Measurements from ENCODE around the gene NDST3.
"Not testable (repeated sequence)": the region's sequence is repeated elsewhere in the genome, so short reads cannot be mapped to it uniquely, and the experiment has no call there.

Gene NDST3

GRCh38 chr4:118289794-118290193 lies 255.5 kb downstream of the NDST3 start:
- no peaks in the 10 kb centered on the region for H3K36me3 ChIP-seq (ENCODE audit: control insufficient read depth, low read length)
- TF ChIP-seq CTCF (IDR thresholded peaks at IDR 0.05; ENCODE audit: low read depth, low read length, poor library complexity, severe bottlenecking): no peak
- TF ChIP-seq EZH2phosphoT487 (IDR thresholded peaks at IDR 0.05; ENCODE audit: borderline replicate concordance, low read length): no peak
- H3K4me3 ChIP-seq (ENCODE audit: low read length): no peak overlapping the region
- H4K20me1 ChIP-seq (ENCODE audit: control insufficient read depth, insufficient read depth, low read depth, low read length): no peaks in the 10 kb centered on the region
- H3K79me2 ChIP-seq (ENCODE audit: control insufficient read depth, low read length): no peaks in the 10 kb centered on the region
- H3K27me3 ChIP-seq (ENCODE audit: control insufficient read depth, low read length): peaks cover 9% of the 10 kb centered on the region; the same call in 1 of the 2 replicates
- no peak overlapping the region for H3K27ac ChIP-seq (ENCODE audit: low read depth, low read length)
- H3K9me3 ChIP-seq (ENCODE audit: control insufficient read depth, insufficient read depth, low read length): no peaks in the 10 kb centered on the region
- peaks cover 4% of the 10 kb centered on the region; the same call in 1 of the 2 replicates for H3F3A ChIP-seq (ENCODE audit: control insufficient read depth, insufficient read depth)
- H3K4me2 ChIP-seq (ENCODE audit: low read length): no peak overlapping the region
- no peaks in the 10 kb centered on the region for H3K9me2 ChIP-seq (replicated peaks; ENCODE audit: control insufficient read depth, low read length)
- H3K4me1 ChIP-seq (ENCODE audit: control insufficient read depth, low read length): no peaks in the 10 kb centered on the region

GRCh38 chr4:118290951-118291350 lies 256.7 kb downstream of the NDST3 start:
- Histone ChIP-seq H3F3A (ENCODE audit: control insufficient read depth, insufficient read depth) (no peaks in the 10 kb centered on the region), H3K4me2 (ENCODE audit: low read length) (no peak overlapping the region), H4K20me1 (ENCODE audit: control insufficient read depth, insufficient read depth, low read depth, low read length) (no peaks in the 10 kb centered on the region), H3K27me3 (ENCODE audit: control insufficient read depth, low read length) (peaks cover 14% of the 10 kb centered on the region; the same call in 1 of the 2 replicates), H3K4me3 (ENCODE audit: low read length) (no peak overlapping the region), H3K9me3 (ENCODE audit: control insufficient read depth, insufficient read depth, low read length) (no peaks in the 10 kb centered on the region), H3K9me2 (replicated peaks; ENCODE audit: control insufficient read depth, low read length) (no peaks in the 10 kb centered on the region), H3K4me1 (ENCODE audit: control insufficient read depth, low read length) (no peaks in the 10 kb centered on the region), H3K79me2 (ENCODE audit: control insufficient read depth, low read length) (no peaks in the 10 kb centered on the region), H3K27ac (ENCODE audit: low read depth, low read length) (no peak overlapping the region), H3K36me3 (ENCODE audit: control insufficient read depth, low read length) (no peaks in the 10 kb centered on the region)
- TF ChIP-seq EZH2phosphoT487 (IDR thresholded peaks at IDR 0.05; ENCODE audit: borderline replicate concordance, low read length) (no peak), CTCF (IDR thresholded peaks at IDR 0.05; ENCODE audit: low read depth, low read length, poor library complexity, severe bottlenecking) (no peak)

- Histone ChIP-seq H3K36me3 (ENCODE audit: control insufficient read depth, low read length) (no peaks in the 10 kb centered on the region), H3K9me3 (ENCODE audit: control insufficient read depth, insufficient read depth, low read length) (no peaks in the 10 kb centered on the region)
- TF ChIP-seq EZH2phosphoT487 (IDR thresholded peaks at IDR 0.05; ENCODE audit: borderline replicate concordance, low read length) (no peak), CTCF (IDR thresholded peaks at IDR 0.05; ENCODE audit: low read depth, low read length, poor library complexity, severe bottlenecking) (no peak)
These were observed 262.4 kb downstream of the NDST3 start for GRCh38 chr4:118296729-118297128.

GRCh38 chr4:118299619-118300018 lies 265.3 kb downstream of the NDST3 start:
- H4K20me1 ChIP-seq (ENCODE audit: control insufficient read depth, insufficient read depth, low read depth, low read length); H3K79me2 ChIP-seq (ENCODE audit: control insufficient read depth, low read length); H3K27ac ChIP-seq (ENCODE audit: low read depth, low read length); H3K27me3 ChIP-seq (ENCODE audit: control insufficient read depth, low read length); H3K9me2 ChIP-seq (replicated peaks; ENCODE audit: control insufficient read depth, low read length); H3K4me2 ChIP-seq (ENCODE audit: low read length); H3K9me3 ChIP-seq (ENCODE audit: control insufficient read depth, insufficient read depth, low read length); H3K4me3 ChIP-seq (ENCODE audit: low read length); H3F3A ChIP-seq (ENCODE audit: control insufficient read depth, insufficient read depth); H3K4me1 ChIP-seq (ENCODE audit: control insufficient read depth, low read length); H3K36me3 ChIP-seq (ENCODE audit: control insufficient read depth, low read length): not testable (repeated sequence)

More at GRCh38 chr4:118296729-118297128, 262.4 kb downstream of the NDST3 start:
- Histone ChIP-seq H4K20me1 (ENCODE audit: control insufficient read depth, insufficient read depth, low read depth, low read length) (no peaks in the 10 kb centered on the region), H3K79me2 (ENCODE audit: control insufficient read depth, low read length) (no peaks in the 10 kb centered on the region), H3K27ac (ENCODE audit: low read depth, low read length) (no peak overlapping the region), H3K4me2 (ENCODE audit: low read length) (no peak overlapping the region), H3K4me3 (ENCODE audit: low read length) (no peak overlapping the region), H3F3A (ENCODE audit: control insufficient read depth, insufficient read depth) (no peaks in the 10 kb centered on the region), H3K4me1 (ENCODE audit: control insufficient read depth, low read length) (no peaks in the 10 kb centered on the region), H3K9me2 (replicated peaks; ENCODE audit: control insufficient read depth, low read length) (no peaks in the 10 kb centered on the region), H3K27me3 (ENCODE audit: control insufficient read depth, low read length) (peaks cover 13% of the 10 kb centered on the region; the same call in 1 of the 2 replicates)
